DND-41 (cell line): ENCODE results near the gene BCL7A.
"Not testable (repeated sequence)": the region's sequence is repeated elsewhere in the genome, so short reads cannot be mapped to it uniquely, and the experiment has no call there.

Source experiments
- ATAC-seq: fragments of 200-7000 bp; cut with Tn5 transposase; 3 replicates; pipeline ENCODE4 v1.9.1; 2021; ENCODE audit warnings: low read depth; ENCODE audit not compliant: insufficient read depth
- DNase-seq: peaks from one replicate; pipeline ENCODE4 v3.0.0-alpha.2; 2020
- H2AFZ ChIP-seq: 2 replicates; pipeline ENCODE4 v1.6.0; 2012; ENCODE audit warnings: low read depth, low read length
- H3K27ac ChIP-seq: 2 replicates; pipeline ENCODE4 v1.5.1; 2012; ENCODE audit warnings: low read length, inconsistent platforms
- H3K27me3 ChIP-seq: fragments of 200-600 bp; sonication (generic); 2 replicates; pipeline ENCODE4 v1.6.0; 2012; ENCODE audit warnings: low read length, mild to moderate bottlenecking, inconsistent platforms; ENCODE audit not compliant: insufficient read depth, poor library complexity
- H3K36me3 ChIP-seq: 2 replicates; pipeline ENCODE4 v1.5.1; 2012; ENCODE audit warnings: low read length, inconsistent platforms; ENCODE audit not compliant: insufficient read depth
- H3K4me1 ChIP-seq: 2 replicates; pipeline ENCODE4 v1.5.1; 2012; ENCODE audit warnings: mild to moderate bottlenecking, low read length; ENCODE audit not compliant: insufficient read depth
- H3K4me2 ChIP-seq: 2 replicates; pipeline ENCODE4 v1.6.0; 2012; ENCODE audit warnings: mild to moderate bottlenecking, moderate library complexity, low read length, inconsistent platforms; ENCODE audit not compliant: insufficient read depth
- H3K4me3 ChIP-seq, 2 experiments: fragments of 200-600 bp in 1 of 2; shearing (Covaris generic) in 1 of 2; 2 replicates each; pipeline ENCODE4 v1.5.1; 2012 to 2016; ENCODE audit warnings: inconsistent platforms in 2 of 2, low read length in 2 of 2, mild to moderate bottlenecking in 2 of 2, low read depth in 1 of 2, moderate library complexity in 1 of 2
- H3K79me2 ChIP-seq: 2 replicates; pipeline ENCODE4 v1.6.0; 2012; ENCODE audit warnings: low read length, inconsistent platforms; ENCODE audit not compliant: insufficient read depth
- H3K9ac ChIP-seq: 2 replicates; pipeline ENCODE4 v1.6.0; 2012; ENCODE audit warnings: low read depth, mild to moderate bottlenecking, inconsistent platforms, low read length, moderate library complexity
- H3K9me3 ChIP-seq: 2 replicates; pipeline ENCODE4 v1.5.1; 2012; ENCODE audit warnings: low read length, moderate library complexity, mild to moderate bottlenecking, inconsistent platforms; ENCODE audit not compliant: insufficient read depth, severe bottlenecking
- H4K20me1 ChIP-seq: 2 replicates; pipeline ENCODE4 v1.6.0; 2012; ENCODE audit warnings: low read length; ENCODE audit not compliant: insufficient read depth
- CTCF ChIP-seq: IDR thresholded peaks from 2 replicates; pipeline ENCODE4 v1.5.1; 2012; ENCODE audit warnings: borderline replicate concordance, low read length, moderate library complexity, mild to moderate bottlenecking; ENCODE audit not compliant: poor library complexity, severe bottlenecking; ENCODE audit errors: extremely low read depth
- EZH2 ChIP-seq: IDR thresholded peaks from 3 replicates; pipeline ENCODE4 v1.6.1; 2012; ENCODE audit warnings: borderline replicate concordance, low read depth, mild to moderate bottlenecking, moderate library complexity, low read length, inconsistent platforms; ENCODE audit not compliant: severe bottlenecking

BCL7A gene

GRCh38 chr12:122104844-122105243 lies 83.2 kb downstream of the BCL7A start:
- Histone ChIP-seq H3K4me3 (no peak overlapping the region), H2AFZ (no peak overlapping the region), H3K9ac (no peak overlapping the region), H3K4me1 (peaks cover 2% of the 10 kb centered on the region; the same call in 1 of the 2 replicates), H3K27ac (no peak overlapping the region), H3K36me3 (peaks cover 3% of the 10 kb centered on the region; the same call in 1 of the 2 replicates), H3K9me3 (no peaks in the 10 kb centered on the region), H3K4me2 (no peak overlapping the region), H3K27me3 (no peaks in the 10 kb centered on the region), H3K79me2 (peaks cover 76% of the 10 kb centered on the region), H4K20me1 (peaks cover 21% of the 10 kb centered on the region; the same call in 1 of the 2 replicates)
- ATAC-seq (peak; percentile 37; the same call in 1 of the 3 replicates), DNase-seq (no peak)
- TF ChIP-seq CTCF (no peak), EZH2 (no peak)

GRCh38 chr12:122105496-122105895 lies 83.8 kb downstream of the BCL7A start:
- not testable (repeated sequence) for H3K36me3 ChIP-seq, H3K27me3 ChIP-seq, H2AFZ ChIP-seq, DNase-seq, H3K9ac ChIP-seq, H3K4me1 ChIP-seq, H3K4me2 ChIP-seq, ATAC-seq, H3K4me3 ChIP-seq, H3K27ac ChIP-seq, H3K9me3 ChIP-seq
- H4K20me1 ChIP-seq = peaks cover 21% of the 10 kb centered on the region; the same call in 1 of the 2 replicates
- peaks cover 76% of the 10 kb centered on the region for H3K79me2 ChIP-seq

GRCh38 chr12:122106843-122107242 lies 85.2 kb downstream of the BCL7A start:
- H3K9ac ChIP-seq = no peak overlapping the region
- no peaks in the 10 kb centered on the region for H3K9me3 ChIP-seq
- no peak overlapping the region for H3K4me3 ChIP-seq
- peaks cover 21% of the 10 kb centered on the region; the same call in 1 of the 2 replicates for H4K20me1 ChIP-seq
- ATAC-seq (no peak), DNase-seq (no peak)
- no peaks in the 10 kb centered on the region for H3K4me1 ChIP-seq
- H3K27ac ChIP-seq = no peak overlapping the region
- peaks cover 3% of the 10 kb centered on the region; the same call in 1 of the 2 replicates for H3K36me3 ChIP-seq
- TF ChIP-seq EZH2 (no peak), CTCF (no peak)
- peaks cover 76% of the 10 kb centered on the region for H3K79me2 ChIP-seq
- H3K27me3 ChIP-seq = no peaks in the 10 kb centered on the region
- no peak overlapping the region for H3K4me2 ChIP-seq
- H2AFZ ChIP-seq = no peak overlapping the region

- no peaks in the 10 kb centered on the region for H3K4me1 ChIP-seq
- no peak for DNase-seq
- no peak overlapping the region for H3K4me2 ChIP-seq
- no peaks in the 10 kb centered on the region for H3K9me3 ChIP-seq
- no peak overlapping the region for H2AFZ ChIP-seq
- H3K4me3 ChIP-seq = no peak overlapping the region
- no peaks in the 10 kb centered on the region for H3K27me3 ChIP-seq
- peaks cover 77% of the 10 kb centered on the region for H3K79me2 ChIP-seq
- no peak overlapping the region for H3K9ac ChIP-seq
- ATAC-seq = no peak
- H3K27ac ChIP-seq = no peak overlapping the region
- no peak for TF ChIP-seq CTCF
- no peak for TF ChIP-seq EZH2
- peaks cover 21% of the 10 kb centered on the region; the same call in 1 of the 2 replicates for H4K20me1 ChIP-seq
- peaks cover 3% of the 10 kb centered on the region; the same call in 1 of the 2 replicates for H3K36me3 ChIP-seq
Measured at GRCh38 chr12:122107261-122107660, 85.6 kb downstream of the BCL7A start.
